HEK293 (cell line): Measurements from ENCODE around the gene GBX1.

Source experiments
- CTCF ChIP-seq: fragments of 450-650 bp; formaldehyde crosslinking; IDR thresholded peaks from 2 replicates; pipeline ENCODE4 v1.5.1; 2016; ENCODE audit warnings: missing biosample characterization, missing genetic modification characterization
- ELK4 ChIP-seq: IDR thresholded peaks from 2 replicates; pipeline ENCODE4 v1.6.1; 2011; ENCODE audit warnings: mild to moderate bottlenecking, low read depth, low read length, borderline replicate concordance
- ZBTB1 ChIP-seq: fragments of 450-650 bp; formaldehyde crosslinking; IDR thresholded peaks from 2 replicates; pipeline ENCODE4 v1.5.1; 2016; ENCODE audit warnings: missing biosample characterization, missing genetic modification characterization
- ZBTB10 ChIP-seq: fragments of 450-650 bp; formaldehyde crosslinking; IDR thresholded peaks from 2 replicates; pipeline ENCODE4 v1.5.1; 2016; ENCODE audit warnings: missing biosample characterization, missing genetic modification characterization
- ZNF239 ChIP-seq: fragments of 450-650 bp; formaldehyde crosslinking; IDR thresholded peaks from 2 replicates; pipeline ENCODE4 v1.5.1; 2016; ENCODE audit warnings: missing biosample characterization, missing genetic modification characterization
- ZNF274 ChIP-seq, 2 experiments: fragments of 200-500 bp in 1 of 2; fragments of 450-650 bp in 1 of 2; sonication (Bioruptor generic) in 1 of 2; formaldehyde crosslinking in 1 of 2; IDR thresholded peaks; 2 replicates each; pipeline versions ENCODE4 v1.5.1 to v1.6.1; 2014 to 2016; ENCODE audit warnings: borderline replicate concordance in 1 of 2, inconsistent platforms in 1 of 2, low read length in 1 of 2, missing biosample characterization in 1 of 2, missing genetic modification characterization in 1 of 2
- ZNF473 ChIP-seq: fragments of 450-650 bp; formaldehyde crosslinking; IDR thresholded peaks from 2 replicates; pipeline ENCODE4 v1.5.1; 2017; ENCODE audit warnings: missing biosample characterization, missing genetic modification characterization

GRCh38 chr7:151124481-151124880 is 43.0 kb downstream of the GBX1 start:
- TF ChIP-seq ELK4, result no peak
- TF ChIP-seq ZNF473, result no peak
- TF ChIP-seq ZBTB10, result no peak
- TF ChIP-seq ZNF274 (IDR thresholded peaks at IDR 0.05; ENCODE audit: low read length), result no peak
- no peak for TF ChIP-seq ZNF274 (tag by site-specific recombination; IDR thresholded peaks at IDR 0.05; ENCODE audit: borderline replicate concordance)
- no peak for TF ChIP-seq CTCF
- TF ChIP-seq ZBTB1, result no peak
- TF ChIP-seq ZNF239 (tag by site-specific recombination), result no peak
